ENCODE data around the gene RAP2A. TPM values are rescaled to one million over a fixed set of nuclear protein-coding genes. Genes with fewer than 3 reads are reported as not detected.
A peak's percentile ranks its signal among the peaks of the same experiment; 100 is the strongest.

Gene RAP2A
- polyA plus RNA-seq, 1 donor: 19.5 TPM

DNA sequence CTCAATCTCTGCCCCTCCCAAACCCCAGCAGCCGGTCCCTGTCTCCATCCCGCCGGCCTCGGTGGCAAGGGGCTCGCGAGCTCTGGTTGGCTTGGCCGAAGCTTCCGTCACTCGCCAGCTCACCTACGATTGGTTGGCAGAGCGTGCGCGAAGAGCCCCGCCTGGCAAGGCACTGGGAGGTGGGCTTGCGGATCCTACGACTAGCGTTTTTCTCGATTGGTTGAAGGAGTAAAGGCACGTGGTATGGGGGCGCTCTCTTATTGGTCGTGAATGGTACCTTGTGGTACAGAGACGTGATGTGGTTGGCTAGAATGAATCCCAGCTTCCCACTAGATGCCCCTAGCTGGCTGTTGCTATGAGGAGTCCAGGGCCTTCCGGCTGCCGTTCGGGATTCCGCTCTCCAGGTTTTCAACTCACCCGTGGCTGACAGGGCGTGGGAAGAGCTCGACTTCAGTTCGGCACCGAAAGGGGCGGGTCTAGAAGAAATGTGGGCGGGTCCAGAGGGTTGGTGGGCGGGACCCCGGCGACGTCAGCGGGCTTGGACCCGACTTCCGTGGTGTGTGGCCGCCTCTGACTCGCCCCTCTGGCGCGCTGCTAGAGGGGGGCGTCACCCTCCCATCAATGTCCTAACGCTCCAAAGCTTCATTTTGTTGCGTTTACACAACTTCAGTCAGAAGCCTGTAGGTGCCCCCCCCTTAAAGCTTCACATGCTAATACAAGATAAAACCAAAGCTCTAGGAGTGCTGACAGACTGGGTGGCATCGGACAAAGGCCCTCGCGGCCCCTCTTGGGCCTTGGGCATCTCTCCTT, 847 bp upstream of the RAP2A start:
- WGBS (ENCODE audit: insufficient coverage, low lambda C conversion rate): no CpG with 5 or more reads among the region's 50 CpGs
- peak; percentile 100 for DNase-seq
- H3K9me3 ChIP-seq (ENCODE audit: control insufficient read depth, low read depth, low read length): no peaks in the 10 kb centered on the region
- H3K4me3 ChIP-seq (ENCODE audit: low read length): peak overlapping the region; percentile 88
- H3K4me1 ChIP-seq (ENCODE audit: control insufficient read depth, insufficient read depth, low read length): peaks cover 19% of the 10 kb centered on the region
- H3K27ac ChIP-seq (ENCODE audit: low read length): peak overlapping the region; percentile 100
- H3K27me3 ChIP-seq (ENCODE audit: control insufficient read depth, insufficient read depth, low read length): no peaks in the 10 kb centered on the region
- H3K36me3 ChIP-seq (ENCODE audit: control insufficient read depth, insufficient read depth, low read length): no peaks in the 10 kb centered on the region

DNA sequence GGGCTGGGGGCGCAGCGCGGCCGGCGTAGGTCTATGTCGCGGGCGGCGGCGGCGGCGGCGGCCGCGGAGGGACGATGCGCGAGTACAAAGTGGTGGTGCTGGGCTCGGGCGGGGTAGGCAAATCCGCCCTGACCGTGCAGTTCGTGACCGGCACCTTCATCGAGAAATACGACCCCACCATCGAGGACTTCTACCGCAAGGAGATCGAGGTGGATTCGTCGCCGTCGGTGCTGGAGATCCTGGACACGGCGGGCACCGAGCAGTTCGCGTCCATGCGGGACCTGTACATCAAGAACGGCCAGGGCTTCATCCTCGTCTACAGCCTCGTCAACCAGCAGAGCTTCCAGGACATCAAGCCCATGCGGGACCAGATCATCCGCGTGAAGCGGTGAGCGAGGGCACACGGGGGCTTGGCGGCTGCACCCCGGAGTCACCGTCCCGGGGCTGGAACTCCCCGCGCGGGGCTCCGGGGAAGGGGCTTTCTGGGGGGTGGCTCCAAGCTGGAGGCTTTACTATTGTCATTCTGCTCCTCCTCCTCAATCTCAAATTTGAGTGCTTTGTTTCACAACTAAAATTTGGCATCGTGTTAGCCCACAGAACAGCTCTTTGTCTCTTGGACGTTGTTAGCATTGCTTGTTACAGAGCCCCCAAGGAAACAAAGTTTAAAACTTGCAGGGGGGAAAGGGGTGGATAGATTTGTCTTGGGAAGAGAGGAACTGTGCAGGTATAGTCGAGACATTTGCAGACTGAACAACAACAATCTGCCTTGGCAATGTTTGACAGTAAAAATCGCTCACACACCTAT, 630 bp downstream of the RAP2A start:
- Histone ChIP-seq H3K27me3 (ENCODE audit: control insufficient read depth, insufficient read depth, low read length) (no peaks in the 10 kb centered on the region), H3K4me3 (ENCODE audit: low read length) (peak overlapping the region; percentile 73), H3K4me1 (ENCODE audit: control insufficient read depth, insufficient read depth, low read length) (peaks cover 19% of the 10 kb centered on the region), H3K36me3 (ENCODE audit: control insufficient read depth, insufficient read depth, low read length) (peaks cover 3% of the 10 kb centered on the region), H3K9me3 (ENCODE audit: control insufficient read depth, low read depth, low read length) (no peaks in the 10 kb centered on the region), H3K27ac (ENCODE audit: low read length) (peak overlapping the region; percentile 68)
- peak; percentile 23 to 70 for DNase-seq
- WGBS (ENCODE audit: insufficient coverage, low lambda C conversion rate): no CpG with 5 or more reads among the region's 60 CpGs

DNA sequence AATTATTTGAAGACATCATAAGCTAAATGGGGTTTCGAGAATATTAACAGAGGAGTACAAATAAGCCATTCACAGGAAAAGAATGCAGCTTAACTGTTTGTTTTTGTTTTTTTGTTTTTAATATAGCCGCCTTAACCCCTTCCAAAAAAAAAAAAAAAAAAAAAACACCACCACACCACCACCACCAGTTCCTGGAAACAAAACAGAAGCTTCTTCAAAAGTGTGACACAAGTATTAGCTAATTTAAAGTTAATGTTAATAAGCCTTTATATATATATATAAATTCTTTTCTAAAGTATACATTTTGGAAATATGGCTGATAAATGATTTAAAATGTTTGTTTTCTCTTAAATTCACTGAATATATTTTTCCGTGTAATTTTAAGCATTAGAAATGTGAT, 1.4 kb downstream of the RAP2A start:
- no peaks in the 10 kb centered on the region for H3K27me3 ChIP-seq (ENCODE audit: control insufficient read depth, insufficient read depth, low read length)
- H3K27ac ChIP-seq (ENCODE audit: low read length): peak overlapping the region; percentile 68
- peaks cover 17% of the 10 kb centered on the region for H3K4me1 ChIP-seq (ENCODE audit: control insufficient read depth, insufficient read depth, low read length)

DNA sequence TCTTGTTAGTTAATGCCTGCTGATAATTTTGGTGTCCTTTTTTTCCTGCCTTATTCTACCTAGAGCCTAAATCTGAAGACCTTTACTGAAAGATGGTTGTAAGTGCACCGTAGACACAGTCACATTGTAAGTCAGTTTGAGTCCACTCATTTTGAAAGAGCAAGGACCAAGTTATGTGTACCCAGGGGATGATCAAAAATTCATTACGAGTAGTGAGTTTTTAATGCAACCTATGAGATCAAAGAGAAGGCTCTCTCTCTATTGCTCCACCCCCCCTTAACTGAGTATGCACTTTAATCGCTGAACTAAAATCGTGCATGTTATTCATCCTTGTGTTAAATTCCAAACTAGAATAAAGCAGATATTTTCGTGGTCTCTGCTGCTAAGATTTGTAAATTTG, 1.8 kb downstream of the RAP2A start:
- Histone ChIP-seq H3K36me3 (ENCODE audit: control insufficient read depth, insufficient read depth, low read length) (peaks cover 3% of the 10 kb centered on the region), H3K27me3 (ENCODE audit: control insufficient read depth, insufficient read depth, low read length) (no peaks in the 10 kb centered on the region), H3K9me3 (ENCODE audit: control insufficient read depth, low read depth, low read length) (no peaks in the 10 kb centered on the region), H3K4me3 (ENCODE audit: low read length) (peak overlapping the region; percentile 10), H3K4me1 (ENCODE audit: control insufficient read depth, insufficient read depth, low read length) (peaks cover 14% of the 10 kb centered on the region), H3K27ac (ENCODE audit: low read length) (no peak overlapping the region)
- no peak for DNase-seq
- 13% methylated on average over 2 of the region's 5 CpGs for WGBS (ENCODE audit: insufficient coverage, low lambda C conversion rate)

More for the DNA sequence above, 1.4 kb downstream of the RAP2A start:
- 14% methylated on average over 2 of the region's 3 CpGs for WGBS (ENCODE audit: insufficient coverage, low lambda C conversion rate)
- H3K4me3 ChIP-seq (ENCODE audit: low read length): peak overlapping the region; percentile 73
- DNase-seq: no peak
- peaks cover 3% of the 10 kb centered on the region for H3K36me3 ChIP-seq (ENCODE audit: control insufficient read depth, insufficient read depth, low read length)
- no peaks in the 10 kb centered on the region for H3K9me3 ChIP-seq (ENCODE audit: control insufficient read depth, low read depth, low read length)

DNA sequence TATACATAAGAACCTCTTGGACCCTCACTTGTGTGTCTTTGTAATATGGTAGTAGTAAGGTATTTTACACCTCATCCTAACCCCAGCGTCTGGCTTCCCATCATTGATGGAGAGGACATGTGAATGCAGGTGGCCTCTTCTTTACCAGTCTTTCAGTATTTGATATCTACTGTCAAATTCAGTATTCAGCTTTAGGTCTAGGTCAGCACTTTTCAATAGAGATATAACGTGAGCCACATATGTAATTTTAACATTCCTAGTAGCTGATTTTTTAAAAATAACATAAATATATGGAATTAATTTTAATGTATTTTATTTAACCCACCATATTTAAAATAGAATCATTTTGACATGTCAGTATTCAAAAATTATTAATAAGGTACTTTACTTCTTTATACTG, 2.9 kb downstream of the RAP2A start:
- 100% methylated on average over 1 of the region's 2 CpGs for WGBS (ENCODE audit: insufficient coverage, low lambda C conversion rate)
- DNase-seq: no peak
- Histone ChIP-seq H3K36me3 (ENCODE audit: control insufficient read depth, insufficient read depth, low read length) (peaks cover 3% of the 10 kb centered on the region), H3K4me1 (ENCODE audit: control insufficient read depth, insufficient read depth, low read length) (peaks cover 5% of the 10 kb centered on the region), H3K4me3 (ENCODE audit: low read length) (no peak overlapping the region), H3K27ac (ENCODE audit: low read length) (no peak overlapping the region), H3K9me3 (ENCODE audit: control insufficient read depth, low read depth, low read length) (no peaks in the 10 kb centered on the region), H3K27me3 (ENCODE audit: control insufficient read depth, insufficient read depth, low read length) (no peaks in the 10 kb centered on the region)

- Histone ChIP-seq H3K36me3 (ENCODE audit: control insufficient read depth, insufficient read depth, low read length) (peaks cover 3% of the 10 kb centered on the region), H3K4me1 (ENCODE audit: control insufficient read depth, insufficient read depth, low read length) (no peaks in the 10 kb centered on the region), H3K9me3 (ENCODE audit: control insufficient read depth, low read depth, low read length) (no peaks in the 10 kb centered on the region), H3K4me3 (ENCODE audit: low read length) (no peak overlapping the region), H3K27ac (ENCODE audit: low read length) (no peak overlapping the region), H3K27me3 (ENCODE audit: control insufficient read depth, insufficient read depth, low read length) (no peaks in the 10 kb centered on the region)
- WGBS (ENCODE audit: insufficient coverage, low lambda C conversion rate): no CpG with 5 or more reads among the region's 2 CpGs
- DNase-seq: no peak
Observed at GRCh38 chr13:97437729-97438128, 3.8 kb downstream of the RAP2A start.

DNA sequence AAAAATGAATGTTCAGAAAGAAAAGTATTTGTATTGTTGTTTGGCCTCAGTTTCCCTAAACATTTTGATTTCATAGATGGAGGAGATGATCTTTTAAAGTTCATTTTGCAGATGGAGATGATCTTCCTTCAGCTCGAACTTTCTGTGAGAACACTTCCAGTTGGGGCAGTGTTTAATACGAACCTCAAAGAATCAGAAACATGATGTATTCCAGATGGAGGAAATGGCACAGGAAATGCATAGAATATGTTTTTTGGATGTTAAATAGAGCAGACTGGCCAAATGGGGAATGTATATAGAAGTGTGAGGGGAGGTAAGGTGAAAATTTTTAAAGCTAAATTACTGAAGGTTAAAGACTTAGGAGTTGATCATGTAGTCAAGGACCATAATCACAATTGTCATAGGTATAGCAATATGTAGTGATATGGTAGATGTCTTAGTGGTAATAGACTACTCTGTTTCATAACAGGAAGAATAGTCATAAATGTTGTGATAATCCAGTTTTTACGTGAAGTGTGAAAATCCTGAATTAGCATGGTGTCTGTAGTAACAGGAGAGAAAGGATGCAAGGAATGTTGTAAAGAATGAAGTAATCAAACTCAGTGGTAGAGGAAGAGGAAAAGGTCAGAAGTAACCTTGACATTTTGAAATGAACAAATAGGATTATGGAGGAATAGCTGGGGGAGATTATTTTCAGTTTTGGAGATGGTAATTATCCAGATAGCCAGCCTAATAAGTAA, 5.1 kb downstream of the RAP2A start:
- 75% methylated on average over 3 of the region's 3 CpGs for WGBS (ENCODE audit: insufficient coverage, low lambda C conversion rate)
- H3K27me3 ChIP-seq (ENCODE audit: control insufficient read depth, insufficient read depth, low read length): no peaks in the 10 kb centered on the region
- H3K4me1 ChIP-seq (ENCODE audit: control insufficient read depth, insufficient read depth, low read length): no peaks in the 10 kb centered on the region
- H3K4me3 ChIP-seq (ENCODE audit: low read length): no peak overlapping the region
- H3K9me3 ChIP-seq (ENCODE audit: control insufficient read depth, low read depth, low read length): no peaks in the 10 kb centered on the region
- no peak overlapping the region for H3K27ac ChIP-seq (ENCODE audit: low read length)
- DNase-seq: no peak
- peaks cover 3% of the 10 kb centered on the region for H3K36me3 ChIP-seq (ENCODE audit: control insufficient read depth, insufficient read depth, low read length)

DNA sequence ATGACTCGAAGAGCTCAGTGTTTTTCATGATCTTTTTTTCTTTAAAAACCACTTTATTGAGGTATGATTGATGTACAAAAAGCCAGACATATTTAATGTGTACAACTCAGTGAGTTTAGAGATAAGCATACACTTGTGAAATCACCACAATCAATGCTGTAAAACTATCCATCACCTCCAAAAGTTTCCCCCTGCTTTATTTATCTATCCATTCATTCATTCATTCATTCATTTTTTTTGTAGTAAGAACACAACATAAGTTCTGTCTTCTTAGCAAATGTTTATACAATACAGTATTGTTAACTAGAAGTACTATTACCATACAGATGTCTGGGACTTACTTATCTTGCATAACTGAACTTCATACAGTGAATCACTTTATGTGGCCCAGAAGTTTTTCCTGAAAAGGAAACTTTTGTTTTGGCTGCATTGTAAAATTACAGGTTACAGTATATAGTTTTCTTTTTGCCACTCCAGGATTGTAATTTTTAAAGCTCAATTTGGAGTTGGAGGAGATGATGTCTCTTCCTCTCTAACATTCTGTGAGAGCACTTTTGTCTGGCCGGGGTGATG, 6.7 kb downstream of the RAP2A start:
- Histone ChIP-seq H3K27me3 (ENCODE audit: control insufficient read depth, insufficient read depth, low read length) (no peaks in the 10 kb centered on the region), H3K9me3 (ENCODE audit: control insufficient read depth, low read depth, low read length) (no peaks in the 10 kb centered on the region), H3K4me3 (ENCODE audit: low read length) (no peak overlapping the region), H3K4me1 (ENCODE audit: control insufficient read depth, insufficient read depth, low read length) (no peaks in the 10 kb centered on the region), H3K36me3 (ENCODE audit: control insufficient read depth, insufficient read depth, low read length) (peaks cover 3% of the 10 kb centered on the region), H3K27ac (ENCODE audit: low read length) (no peak overlapping the region)
- DNase-seq: no peak
- WGBS (ENCODE audit: insufficient coverage, low lambda C conversion rate): 100% methylated on average over 1 of the region's 2 CpGs

- no peak for DNase-seq
- Histone ChIP-seq H3K4me3 (ENCODE audit: low read length) (no peak overlapping the region), H3K9me3 (ENCODE audit: control insufficient read depth, low read depth, low read length) (no peaks in the 10 kb centered on the region), H3K36me3 (ENCODE audit: control insufficient read depth, insufficient read depth, low read length) (peaks cover 3% of the 10 kb centered on the region), H3K27ac (ENCODE audit: low read length) (no peak overlapping the region), H3K27me3 (ENCODE audit: control insufficient read depth, insufficient read depth, low read length) (no peaks in the 10 kb centered on the region), H3K4me1 (ENCODE audit: control insufficient read depth, insufficient read depth, low read length) (no peaks in the 10 kb centered on the region)
Observed at GRCh38 chr13:97441368-97441767, 7.4 kb downstream of the RAP2A start.

DNA sequence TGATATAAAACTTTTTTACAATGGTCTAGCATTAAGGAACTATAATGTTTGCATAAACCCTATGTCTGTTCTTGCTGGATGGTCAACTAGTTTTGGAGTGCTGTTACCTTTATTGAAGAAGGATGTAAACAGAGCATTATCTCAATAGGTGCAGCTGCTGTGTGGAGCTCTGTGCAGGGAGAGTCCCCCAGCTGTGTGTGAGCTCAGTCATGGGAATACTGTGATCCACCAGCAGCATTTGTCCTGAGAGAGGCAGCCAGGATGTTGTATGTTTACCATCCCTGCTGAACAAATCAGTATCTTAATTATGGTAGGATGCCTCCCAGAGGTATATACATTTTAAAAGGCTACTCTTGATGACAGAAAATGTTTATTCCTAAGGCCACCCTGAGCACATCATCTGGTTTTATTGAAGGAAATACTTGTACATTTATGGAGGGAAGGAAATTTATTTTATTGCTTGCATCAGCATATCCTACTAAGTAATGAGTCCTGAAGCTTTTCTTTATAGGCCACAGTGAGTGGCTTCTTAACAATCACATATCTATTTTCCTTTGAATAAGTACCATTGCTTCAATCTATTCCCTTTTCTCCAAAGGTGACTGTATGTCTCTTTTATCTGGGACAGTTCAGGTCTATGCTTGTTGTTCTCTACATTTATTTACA, 11.7 kb downstream of the RAP2A start:
- H3K27me3 ChIP-seq (ENCODE audit: control insufficient read depth, insufficient read depth, low read length): no peaks in the 10 kb centered on the region
- H3K4me3 ChIP-seq (ENCODE audit: low read length): no peak overlapping the region
- no peaks in the 10 kb centered on the region for H3K36me3 ChIP-seq (ENCODE audit: control insufficient read depth, insufficient read depth, low read length)

More for the DNA sequence above, 11.7 kb downstream of the RAP2A start:
- H3K9me3 ChIP-seq (ENCODE audit: control insufficient read depth, low read depth, low read length): no peaks in the 10 kb centered on the region
- H3K27ac ChIP-seq (ENCODE audit: low read length): no peak overlapping the region
- DNase-seq: peak in 1 of 2 donors; percentile 37
- no peaks in the 10 kb centered on the region for H3K4me1 ChIP-seq (ENCODE audit: control insufficient read depth, insufficient read depth, low read length)
